Neural progenitor cell (in vitro differentiated cells): ENCODE data around the gene BCL2L13.

Experiments
- EZH2 ChIP-seq: fragments of 200-600 bp; sonication (generic); IDR thresholded peaks from 2 replicates; pipeline ENCODE4 v1.6.1; 2017; ENCODE audit warnings: antibody characterized with exemption, mild to moderate bottlenecking, moderate library complexity
- EZH2phosphoT487 ChIP-seq: fragments of 200-600 bp; sonication (generic); IDR thresholded peaks from 2 replicates; pipeline ENCODE4 v1.6.1; 2017; ENCODE audit warnings: antibody characterized with exemption
- TF ChIP-seq, protein P1 (sequence below): fragments of 200-600 bp; sonication (generic); IDR thresholded peaks from 2 replicates; pipeline ENCODE4 v1.5.1; 2017; ENCODE audit warnings: antibody characterized with exemption, mild to moderate bottlenecking

DNA sequence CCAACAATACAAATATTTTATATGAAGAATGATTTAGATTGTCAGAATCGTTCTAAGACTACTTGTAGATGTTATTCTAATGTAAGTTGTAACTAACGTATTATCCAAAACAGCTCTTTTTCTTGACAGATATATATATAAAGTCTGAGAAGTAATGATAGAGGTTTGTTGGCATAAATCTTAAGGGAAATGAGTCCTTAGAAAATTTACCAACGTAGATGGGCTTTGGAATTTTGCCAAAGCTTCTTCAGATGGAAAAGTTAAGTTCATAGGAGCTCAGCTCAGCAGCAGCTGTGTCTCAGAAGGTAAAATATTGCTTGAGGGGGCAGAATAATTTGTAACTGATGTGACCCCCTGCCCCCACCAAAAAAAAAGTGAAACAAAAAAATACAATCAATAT is 69.0 kb downstream of the BCL2L13 start:
- TF ChIP-seq, protein P1, sequence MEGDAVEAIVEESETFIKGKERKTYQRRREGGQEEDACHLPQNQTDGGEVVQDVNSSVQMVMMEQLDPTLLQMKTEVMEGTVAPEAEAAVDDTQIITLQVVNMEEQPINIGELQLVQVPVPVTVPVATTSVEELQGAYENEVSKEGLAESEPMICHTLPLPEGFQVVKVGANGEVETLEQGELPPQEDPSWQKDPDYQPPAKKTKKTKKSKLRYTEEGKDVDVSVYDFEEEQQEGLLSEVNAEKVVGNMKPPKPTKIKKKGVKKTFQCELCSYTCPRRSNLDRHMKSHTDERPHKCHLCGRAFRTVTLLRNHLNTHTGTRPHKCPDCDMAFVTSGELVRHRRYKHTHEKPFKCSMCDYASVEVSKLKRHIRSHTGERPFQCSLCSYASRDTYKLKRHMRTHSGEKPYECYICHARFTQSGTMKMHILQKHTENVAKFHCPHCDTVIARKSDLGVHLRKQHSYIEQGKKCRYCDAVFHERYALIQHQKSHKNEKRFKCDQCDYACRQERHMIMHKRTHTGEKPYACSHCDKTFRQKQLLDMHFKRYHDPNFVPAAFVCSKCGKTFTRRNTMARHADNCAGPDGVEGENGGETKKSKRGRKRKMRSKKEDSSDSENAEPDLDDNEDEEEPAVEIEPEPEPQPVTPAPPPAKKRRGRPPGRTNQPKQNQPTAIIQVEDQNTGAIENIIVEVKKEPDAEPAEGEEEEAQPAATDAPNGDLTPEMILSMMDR, result no peak
- no peak for TF ChIP-seq EZH2phosphoT487
- no peak for TF ChIP-seq EZH2
